ENCODE measurements around the gene SPOP.

- TF ChIP-seq CTCF (IDR thresholded peaks at IDR 0.05; ENCODE audit: borderline replicate concordance, extremely low read depth, low read length, poor library complexity, severe bottlenecking) (no peak), EZH2 (IDR thresholded peaks at IDR 0.05; ENCODE audit: borderline replicate concordance, low read depth, low read length, severe bottlenecking) (no peak)
Observed at GRCh38 chr17:49630113-49630900, 47.6 kb downstream of the SPOP start.
